GM18505 (cell line): ENCODE data around the gene CDC14B.

ENCODE experiments used
- ATAC-seq: cut with Tn5 transposase; IDR thresholded peaks from one replicate; pipeline ENCODE4 v1.9.1; 2021; ENCODE audit not compliant: unreplicated experiment
- POLR2A ChIP-seq: IDR thresholded peaks from 4 replicates; pipeline ENCODE4 v1.6.1; 2011; ENCODE audit warnings: borderline replicate concordance; ENCODE audit not compliant: insufficient read depth, insufficient read length; ENCODE audit errors: extremely low read depth

Gene CDC14B

DNA sequence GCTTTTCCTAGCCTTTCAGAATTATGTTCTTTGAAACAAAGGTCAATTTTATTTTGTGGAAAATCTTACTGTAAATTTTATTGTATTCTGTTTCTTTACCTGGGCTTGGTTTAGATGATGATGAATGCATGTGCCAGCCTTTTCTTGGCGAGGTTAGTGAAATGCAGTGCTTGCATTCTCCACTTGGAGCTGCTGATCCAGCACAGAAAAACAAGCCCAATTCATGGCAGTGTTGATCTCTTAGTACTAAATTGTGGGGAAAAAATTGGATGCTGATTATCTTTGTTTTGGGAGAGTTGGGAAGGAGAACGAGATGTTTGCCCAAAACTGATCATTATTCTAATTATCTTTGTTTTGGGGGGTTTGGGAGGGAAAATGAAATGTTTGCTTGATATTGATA, 166.0 kb downstream of the CDC14B start:
- no peak for TF ChIP-seq POLR2A

GRCh38 chr9:96450613-96451528, 168.8 kb downstream of the CDC14B start:
- no peak for TF ChIP-seq POLR2A
- no peak for ATAC-seq

More for the DNA sequence above, 166.0 kb downstream of the CDC14B start:
- ATAC-seq, result no peak
